Activated naive CD4-positive, alpha-beta T cell treated with Interleukin-2 at 50 U/mL for 16 hours (primary cell): ENCODE results near the gene SH3RF2.

Experiments
- DNase-seq: peaks from one replicate; pipeline ENCODE4 v3.0.0-alpha.2; 2020

The SH3RF2 gene

GRCh38 chr5:146013761-146014160 lies 77.4 kb downstream of the SH3RF2 start:
- no peak for DNase-seq

DNA sequence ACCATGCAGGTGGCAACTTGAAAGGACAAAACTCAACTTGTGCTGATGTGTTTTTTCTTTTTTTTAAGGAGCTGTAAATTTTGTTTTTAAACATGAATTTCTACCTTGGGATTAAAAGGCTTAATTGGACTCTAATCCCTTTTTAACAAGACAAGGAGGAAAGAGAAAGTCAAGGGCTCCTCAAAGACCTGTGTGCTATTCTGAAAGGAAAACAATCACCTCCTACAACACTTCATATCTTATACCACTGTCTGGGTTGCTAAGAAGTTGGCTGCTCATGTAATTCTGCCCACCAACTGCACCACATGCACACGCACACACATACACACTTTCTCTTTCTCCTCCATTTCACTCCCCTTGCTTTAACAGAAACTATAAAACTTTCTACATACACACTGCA lies 78.6 kb downstream of the SH3RF2 start:
- DNase-seq = no peak

GRCh38 chr5:146016764-146017484 lies 80.5 kb downstream of the SH3RF2 start:
- DNase-seq = no peak

GRCh38 chr5:146018514-146019375 lies 82.4 kb downstream of the SH3RF2 start:
- DNase-seq = no peak

- DNase-seq = no peak
These were observed 83.7 kb downstream of the SH3RF2 start for GRCh38 chr5:146020100-146020499.

GRCh38 chr5:146024034-146024433 lies 87.7 kb downstream of the SH3RF2 start:
- DNase-seq = no peak

- no peak for DNase-seq
These were observed 88.8 kb downstream of the SH3RF2 start for GRCh38 chr5:146025114-146025680.

DNA sequence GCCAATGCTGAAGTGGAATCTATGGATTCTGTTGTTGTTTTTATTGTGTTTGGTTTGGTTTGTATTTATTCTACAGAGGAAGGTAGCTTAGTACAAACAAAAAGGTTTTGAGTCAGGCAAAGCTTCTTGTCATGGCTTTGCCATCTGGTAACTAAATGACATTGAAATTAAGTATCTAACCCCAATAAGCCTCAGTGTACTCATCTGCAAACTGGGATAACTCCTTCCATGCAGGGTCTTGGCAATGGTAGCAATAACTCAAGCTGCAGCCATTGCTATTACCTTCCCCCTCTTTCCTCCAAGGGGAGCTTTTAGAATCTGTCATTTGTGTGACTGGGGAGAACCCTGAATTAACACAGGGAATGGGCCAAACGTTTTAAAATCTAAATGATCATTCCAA lies 89.3 kb downstream of the SH3RF2 start:
- no peak for DNase-seq

DNA sequence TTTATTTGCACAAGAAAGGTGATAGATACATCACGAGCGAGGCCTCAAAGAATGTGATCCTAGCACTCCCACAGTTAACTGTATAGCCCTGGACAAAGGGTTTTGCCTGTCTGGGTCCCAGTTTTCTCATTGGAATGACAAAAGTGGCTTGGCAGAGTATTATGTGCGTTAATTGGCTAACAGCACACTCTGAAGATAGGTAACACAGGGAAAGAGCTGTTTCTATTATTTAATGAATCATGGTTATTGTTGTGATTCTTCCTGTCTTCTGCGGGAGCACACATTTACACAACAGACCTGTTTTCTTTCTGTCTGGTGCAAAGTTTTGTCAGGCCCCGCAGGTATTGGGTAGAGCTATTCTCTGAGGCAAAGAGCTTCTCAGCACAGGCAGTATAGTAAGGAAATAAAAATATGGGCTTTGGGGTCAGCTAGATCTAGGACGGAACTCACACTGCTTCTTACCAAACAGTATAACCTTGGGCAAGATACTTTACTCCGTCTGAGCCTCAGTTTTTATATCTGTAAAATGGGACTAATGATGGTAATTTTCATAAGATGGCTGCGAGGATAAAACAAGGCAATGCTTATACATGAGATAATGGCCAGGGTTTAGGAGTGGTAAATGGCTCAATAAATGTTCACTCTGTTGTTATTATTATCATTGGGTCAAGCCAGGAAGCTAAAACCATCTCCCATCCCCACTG lies 90.1 kb downstream of the SH3RF2 start:
- no peak for DNase-seq

- no peak for DNase-seq
These were observed 91.4 kb downstream of the SH3RF2 start for GRCh38 chr5:146027751-146028150.

DNA sequence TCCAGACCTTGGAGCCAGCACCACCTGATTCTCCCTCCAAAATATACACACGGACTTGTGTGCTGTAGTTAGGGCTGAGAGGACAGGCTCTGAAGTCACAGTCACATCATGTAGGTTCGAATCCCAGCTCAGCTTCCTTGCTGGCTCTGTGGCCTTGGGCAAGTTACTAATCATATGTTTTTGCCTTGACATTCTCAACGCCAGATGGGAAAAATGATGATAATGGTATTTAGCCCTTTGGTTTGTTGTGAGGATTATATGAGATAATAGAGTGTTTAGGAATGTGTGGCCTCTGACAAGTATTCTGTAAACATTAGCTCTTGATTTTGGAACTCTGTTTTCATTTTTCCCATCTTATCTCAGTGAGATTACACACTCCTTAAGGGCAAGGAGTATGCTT lies 96.5 kb downstream of the SH3RF2 start:
- DNase-seq = no peak

GRCh38 chr5:146034127-146034526 lies 97.7 kb downstream of the SH3RF2 start:
- no peak for DNase-seq

- no peak for DNase-seq
These were observed 98.2 kb downstream of the SH3RF2 start for GRCh38 chr5:146034605-146035004.

DNA sequence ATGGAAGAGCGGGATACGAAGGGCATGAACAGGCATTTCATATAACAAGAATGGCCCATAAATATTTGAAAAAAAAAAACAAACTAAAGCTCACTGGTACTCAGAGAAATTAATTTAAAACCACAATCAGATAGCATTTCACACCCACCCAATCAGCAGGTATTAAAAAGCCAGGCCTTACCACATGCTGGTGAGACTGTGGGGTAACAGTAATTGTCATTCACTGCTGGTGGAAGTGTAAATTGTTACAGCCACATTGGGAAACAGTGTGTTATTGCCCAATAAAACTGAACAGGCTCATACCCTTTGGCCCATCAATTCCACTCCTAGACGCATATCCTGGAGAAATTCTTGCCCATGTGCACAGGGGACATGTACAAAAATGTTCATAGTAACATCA lies 103.0 kb downstream of the SH3RF2 start:
- DNase-seq = no peak

- DNase-seq = no peak
These were observed 104.1 kb downstream of the SH3RF2 start for GRCh38 chr5:146040527-146040926.

GRCh38 chr5:146041180-146041789 lies 104.9 kb downstream of the SH3RF2 start:
- no peak for DNase-seq

DNA sequence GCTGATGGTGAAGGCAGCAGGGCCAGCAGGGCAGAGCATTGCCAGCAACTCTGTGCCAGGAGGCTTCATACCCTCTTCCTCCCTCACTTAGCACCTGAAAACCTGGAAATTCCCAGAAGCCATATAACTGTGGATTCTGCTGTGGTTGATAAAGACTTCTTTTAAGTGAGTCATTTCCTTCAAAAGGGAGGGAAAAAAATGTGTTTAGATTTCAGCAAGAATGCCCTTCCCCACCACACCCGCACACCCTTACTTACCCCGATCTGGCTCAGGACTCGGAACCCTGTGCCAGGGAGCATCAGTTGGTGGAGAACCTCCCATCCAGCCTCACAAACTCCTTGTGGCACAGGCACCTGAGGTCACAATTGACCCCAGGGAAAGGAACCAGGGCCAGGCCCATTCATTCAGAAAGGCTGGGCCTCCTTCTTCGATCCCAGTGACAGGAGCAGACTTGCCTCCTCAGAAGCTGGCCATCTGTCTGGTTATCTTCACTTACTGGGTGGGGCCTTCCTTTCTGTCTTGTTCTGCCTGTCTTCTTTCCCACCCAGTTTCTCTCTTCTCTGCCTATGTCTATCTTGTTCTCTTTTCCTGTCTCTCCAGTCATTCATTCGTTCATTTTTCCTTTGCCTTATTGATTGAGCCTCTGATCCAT lies 106.4 kb downstream of the SH3RF2 start:
- no peak for DNase-seq

- no peak for DNase-seq
These were observed 107.3 kb downstream of the SH3RF2 start for GRCh38 chr5:146043722-146044121.

GRCh38 chr5:146047396-146047795 lies 111.0 kb downstream of the SH3RF2 start:
- DNase-seq = no peak

DNA sequence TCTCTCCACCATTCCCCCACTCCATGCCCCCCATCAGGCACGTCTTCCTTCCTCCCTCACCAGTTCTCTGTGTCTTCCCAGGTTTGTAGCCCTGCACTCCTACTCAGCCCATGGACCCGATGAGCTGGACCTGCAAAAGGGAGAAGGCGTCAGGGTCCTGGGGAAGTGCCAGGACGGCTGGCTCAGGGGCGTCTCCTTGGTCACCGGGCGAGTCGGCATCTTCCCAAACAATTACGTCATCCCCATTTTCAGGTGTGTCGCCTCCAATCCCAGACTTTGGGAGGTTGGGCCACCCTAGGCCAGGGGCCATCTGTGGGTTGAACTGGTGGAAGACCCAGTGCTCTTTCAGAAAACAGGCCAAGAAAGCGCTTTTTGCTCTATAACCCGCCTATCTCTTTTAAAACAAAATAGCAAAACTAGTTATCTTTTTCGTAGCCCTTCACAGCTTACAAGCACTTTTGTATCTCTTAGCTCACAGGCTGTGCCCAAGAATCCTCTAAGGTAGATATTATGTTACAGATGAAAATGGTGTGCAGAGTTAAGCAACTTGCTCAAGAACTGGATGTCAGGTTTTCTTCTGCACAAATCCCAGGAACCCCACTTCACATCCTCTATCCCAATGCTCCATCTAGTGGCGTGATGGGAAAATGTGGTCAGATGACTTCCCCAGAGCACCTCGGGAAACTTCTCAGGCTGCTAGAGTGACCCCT lies 112.8 kb downstream of the SH3RF2 start:
- no peak for DNase-seq

GRCh38 chr5:146049704-146050026 lies 113.3 kb downstream of the SH3RF2 start:
- DNase-seq = no peak

GRCh38 chr5:146050086-146050485 lies 113.7 kb downstream of the SH3RF2 start:
- DNase-seq = no peak
